HEK293T (cell line): ENCODE measurements around the gene TP63.

Experiments
- CTCF ChIA-PET: fragments of 350-600 bp; formaldehyde crosslinking; extraction: SDS; loops from one replicate; lab custom pipeline; 2021; ENCODE audit warnings: antibody characterized with exemption, inconsistent platforms; lab: Yijun Ruan, JAX
- POLR2A ChIA-PET: fragments of 350-600 bp; formaldehyde crosslinking; extraction: SDS; loops from one replicate; lab custom pipeline; 2020; ENCODE audit warnings: antibody characterized with exemption, inconsistent platforms; lab: Yijun Ruan, JAX
- DNase-seq: peaks from one replicate; pipeline ENCODE4 v3.0.0; 2012; ENCODE audit warnings: mixed read lengths; ENCODE audit errors: extremely low spot score
- ARNT ChIP-seq: fragments of 450-650 bp; IDR thresholded peaks from 2 replicates; pipeline ENCODE4 v1.6.1; 2017; ENCODE audit warnings: mild to moderate bottlenecking
- BHLHE40 ChIP-seq: fragments of 450-650 bp; IDR thresholded peaks from 2 replicates; pipeline ENCODE4 v1.6.1; 2016; ENCODE audit warnings: mild to moderate bottlenecking, moderate library complexity, borderline replicate concordance
- CTBP1 ChIP-seq: fragments of 450-650 bp; IDR thresholded peaks from 2 replicates; pipeline ENCODE4 v1.6.1; 2016; ENCODE audit warnings: borderline replicate concordance
- ELF4 ChIP-seq: fragments of 450-650 bp; IDR thresholded peaks from 2 replicates; pipeline ENCODE4 v1.6.1; 2017; ENCODE audit warnings: antibody characterized with exemption
- FOXA1 ChIP-seq: fragments of 450-650 bp; IDR thresholded peaks from 2 replicates; pipeline ENCODE4 v1.6.1; 2016; ENCODE audit warnings: mild to moderate bottlenecking
- FOXK2 ChIP-seq: fragments of 450-650 bp; IDR thresholded peaks from 2 replicates; pipeline ENCODE4 v1.6.1; 2016; ENCODE audit warnings: mild to moderate bottlenecking
- FOXM1 ChIP-seq: fragments of 450-650 bp; IDR thresholded peaks from 2 replicates; pipeline ENCODE4 v1.6.1; 2017; ENCODE audit warnings: mild to moderate bottlenecking, borderline replicate concordance
- HDGF ChIP-seq: fragments of 450-650 bp; IDR thresholded peaks from 2 replicates; pipeline ENCODE4 v1.6.1; 2017; ENCODE audit warnings: antibody characterized with exemption, borderline replicate concordance
- L3MBTL2 ChIP-seq: fragments of 450-650 bp; conservative IDR thresholded peaks from 2 replicates; pipeline ENCODE4 v1.6.1; 2016; ENCODE audit warnings: mild to moderate bottlenecking
- LEF1 ChIP-seq: fragments of 450-650 bp; IDR thresholded peaks from 2 replicates; pipeline ENCODE4 v1.6.1; 2017; ENCODE audit warnings: mild to moderate bottlenecking, borderline replicate concordance
- NFRKB ChIP-seq: fragments of 450-650 bp; IDR thresholded peaks from 2 replicates; pipeline ENCODE4 v1.6.1; 2016; ENCODE audit warnings: mild to moderate bottlenecking, moderate library complexity
- PKNOX1 ChIP-seq: fragments of 450-650 bp; IDR thresholded peaks from 2 replicates; pipeline ENCODE4 v1.6.1; 2016
- SP1 ChIP-seq: fragments of 450-650 bp; IDR thresholded peaks from 2 replicates; pipeline ENCODE4 v1.6.1; 2017
- SUZ12 ChIP-seq: fragments of 450-650 bp; IDR thresholded peaks from 2 replicates; pipeline ENCODE4 v1.6.1; 2016; ENCODE audit warnings: mild to moderate bottlenecking
- TARDBP ChIP-seq: fragments of 450-650 bp; IDR thresholded peaks from 2 replicates; pipeline ENCODE4 v1.6.1; 2016
- ZNF384 ChIP-seq: fragments of 450-650 bp; IDR thresholded peaks from 2 replicates; pipeline ENCODE4 v1.6.1; 2016

TP63 gene

GRCh38 chr3:189890496-189890895, 259.3 kb downstream of the TP63 start:
- TF ChIP-seq FOXK2 (no peak), HDGF (no peak), SP1 (no peak), FOXA1 (no peak), BHLHE40 (no peak), ARNT (no peak), NFRKB (no peak), CTBP1 (no peak), ZNF384 (no peak), ELF4 (no peak), FOXM1 (no peak), TARDBP (no peak), SUZ12 (no peak), PKNOX1 (no peak)
- CTCF ChIA-PET, result no interaction called here
- POLR2A ChIA-PET, result no interaction called here
- no peak for DNase-seq

GRCh38 chr3:189896533-189896932, 265.3 kb downstream of the TP63 start:
- POLR2A ChIA-PET, result no interaction called here
- CTCF ChIA-PET, result no interaction called here
- no peak for TF ChIP-seq NFRKB
- no peak for TF ChIP-seq SUZ12
- TF ChIP-seq HDGF, result no peak
- DNase-seq, result no peak

GRCh38 chr3:189897406-189897805, 266.2 kb downstream of the TP63 start:
- CTCF ChIA-PET, result no interaction called here
- POLR2A ChIA-PET, result no interaction called here
- no peak for DNase-seq
- TF ChIP-seq ZNF384, result no peak
- no peak for TF ChIP-seq L3MBTL2
- TF ChIP-seq FOXA1, result no peak
- TF ChIP-seq SP1, result no peak
- no peak for TF ChIP-seq FOXM1
- no peak for TF ChIP-seq FOXK2
- TF ChIP-seq LEF1, result no peak
- no peak for TF ChIP-seq SUZ12
- no peak for TF ChIP-seq ELF4
- no peak for TF ChIP-seq PKNOX1

- no peak for DNase-seq
- POLR2A ChIA-PET, result no interaction called here
Measured at GRCh38 chr3:189898559-189899153, 267.5 kb downstream of the TP63 start.

GRCh38 chr3:189899186-189899585, 268.0 kb downstream of the TP63 start:
- POLR2A ChIA-PET, result no interaction called here
- CTCF ChIA-PET, result no interaction called here
- TF ChIP-seq TARDBP (no peak), SP1 (no peak), PKNOX1 (no peak), FOXM1 (no peak), L3MBTL2 (no peak), HDGF (no peak), ELF4 (no peak), ZNF384 (no peak), LEF1 (no peak), FOXA1 (no peak), CTBP1 (no peak), NFRKB (no peak), SUZ12 (no peak)
- DNase-seq, result no peak

More at GRCh38 chr3:189898559-189899153, 267.5 kb downstream of the TP63 start:
- no peak for TF ChIP-seq PKNOX1
- TF ChIP-seq HDGF, result no peak
- no peak for TF ChIP-seq BHLHE40
- CTCF ChIA-PET, result no interaction called here

GRCh38 chr3:189900578-189900977, 269.4 kb downstream of the TP63 start:
- TF ChIP-seq CTBP1, result no peak
- TF ChIP-seq FOXA1, result no peak
- no peak for TF ChIP-seq TARDBP
- no peak for TF ChIP-seq L3MBTL2
- TF ChIP-seq HDGF, result no peak
- TF ChIP-seq SP1, result no peak
- no peak for TF ChIP-seq ARNT
- no peak for TF ChIP-seq PKNOX1
- no peak for TF ChIP-seq LEF1
- ChIA-PET CTCF (no interaction called here), POLR2A (no interaction called here)
- DNase-seq, result no peak
